Measurements from ENCODE around the gene NARS2.
"Not testable (repeated sequence)": the region's sequence is repeated elsewhere in the genome, so short reads cannot be mapped to it uniquely, and the experiment has no call there.

Gene NARS2, protein sequence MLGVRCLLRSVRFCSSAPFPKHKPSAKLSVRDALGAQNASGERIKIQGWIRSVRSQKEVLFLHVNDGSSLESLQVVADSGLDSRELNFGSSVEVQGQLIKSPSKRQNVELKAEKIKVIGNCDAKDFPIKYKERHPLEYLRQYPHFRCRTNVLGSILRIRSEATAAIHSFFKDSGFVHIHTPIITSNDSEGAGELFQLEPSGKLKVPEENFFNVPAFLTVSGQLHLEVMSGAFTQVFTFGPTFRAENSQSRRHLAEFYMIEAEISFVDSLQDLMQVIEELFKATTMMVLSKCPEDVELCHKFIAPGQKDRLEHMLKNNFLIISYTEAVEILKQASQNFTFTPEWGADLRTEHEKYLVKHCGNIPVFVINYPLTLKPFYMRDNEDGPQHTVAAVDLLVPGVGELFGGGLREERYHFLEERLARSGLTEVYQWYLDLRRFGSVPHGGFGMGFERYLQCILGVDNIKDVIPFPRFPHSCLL

DNA sequence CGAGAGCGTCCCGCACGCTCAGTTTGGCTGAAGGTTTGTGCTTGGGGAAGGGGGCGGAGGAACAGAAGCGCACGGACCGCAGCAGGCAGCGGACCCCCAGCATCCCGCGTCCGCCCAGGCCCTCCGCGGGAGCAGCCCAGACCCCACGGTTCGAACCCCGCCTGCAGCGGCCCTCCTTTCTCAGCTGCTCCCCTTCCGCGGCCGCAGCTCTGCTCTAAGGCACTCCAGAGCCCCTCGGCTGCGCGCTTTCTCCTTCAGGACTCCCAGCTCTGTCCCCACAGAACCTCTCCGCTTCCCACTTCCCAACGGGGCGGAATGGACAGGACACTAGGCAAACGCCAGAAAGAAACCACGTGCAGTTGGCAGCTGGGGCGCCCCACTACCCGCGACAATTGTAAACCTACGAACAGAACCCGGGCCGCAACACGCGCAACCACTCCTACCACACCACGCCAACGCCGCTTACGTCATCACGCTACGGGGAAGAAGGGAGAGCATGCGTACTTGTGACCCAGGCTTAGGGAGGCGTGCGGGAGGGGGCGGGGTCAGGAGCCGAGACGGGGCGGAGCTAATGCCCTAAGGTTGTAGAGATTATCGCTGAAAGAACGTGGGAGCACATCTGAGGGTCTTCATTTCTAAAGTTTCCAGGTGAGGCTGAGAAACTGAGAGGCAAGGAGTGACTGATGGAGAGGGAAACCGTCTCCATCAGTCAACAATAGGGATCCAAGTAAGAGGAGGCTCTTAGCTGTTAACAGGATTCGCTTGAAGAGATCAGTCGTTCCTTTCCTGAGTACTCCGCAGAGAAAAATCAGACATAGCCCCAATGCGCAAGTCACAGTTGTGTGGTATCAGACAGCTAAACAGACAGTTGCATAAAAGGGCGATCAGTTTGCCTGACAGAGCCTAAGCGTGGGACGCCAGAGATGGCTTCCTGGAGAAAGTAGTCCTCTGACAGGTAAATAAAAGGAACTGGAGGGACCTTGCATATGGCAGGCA, at the start of gene NARS2:
Gene NARS2 (minus strand): TSS at position 479 of the 996 bp plus-strand sequence. CDS start 376 bp downstream, at position 103.
- peak; percentile 96 to 98 for DNase-seq (ENCODE audit: low read depth in 2 of 2)

DNA sequence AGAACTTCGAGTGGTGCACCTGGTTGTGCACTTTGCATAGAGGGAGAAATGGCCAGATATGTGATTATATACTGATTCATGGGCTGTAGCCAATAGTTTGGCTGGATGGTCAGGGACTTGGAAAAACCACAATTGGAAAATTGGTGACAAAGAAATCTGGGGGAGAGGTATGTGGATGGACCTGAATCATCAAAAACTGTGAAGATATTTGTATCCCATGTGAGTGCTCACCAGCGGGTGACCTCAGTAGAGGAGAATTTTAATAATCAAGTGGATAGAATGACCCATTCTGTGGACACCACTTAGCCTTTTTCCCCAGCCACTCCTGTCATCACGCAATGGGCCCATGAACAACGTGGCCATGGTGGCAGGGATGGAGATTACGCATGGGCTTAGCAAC, 48.0 kb upstream of the NARS2 start:
- no peak for DNase-seq (ENCODE audit: low read depth in 2 of 2)

DNA sequence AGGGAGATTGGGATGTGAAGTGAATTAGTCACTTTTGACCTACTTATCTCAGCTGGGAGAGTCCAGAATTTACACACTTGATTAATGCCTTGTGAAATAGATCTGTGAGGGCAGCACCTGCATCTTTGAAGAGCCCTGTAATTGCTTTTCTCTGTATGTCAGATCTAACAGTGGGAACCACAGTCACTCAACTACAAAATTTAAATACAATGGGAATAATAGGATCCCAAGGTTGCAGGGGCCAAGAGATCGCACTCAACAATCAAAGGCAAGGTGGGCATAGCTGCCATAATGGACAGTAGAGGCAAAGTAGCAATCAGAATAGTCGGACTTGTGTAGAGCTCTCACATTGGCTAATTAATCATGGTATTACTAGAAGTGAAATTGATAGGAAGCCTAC, 45.5 kb upstream of the NARS2 start:
- no peak for DNase-seq (ENCODE audit: low read depth in 2 of 2)

DNA sequence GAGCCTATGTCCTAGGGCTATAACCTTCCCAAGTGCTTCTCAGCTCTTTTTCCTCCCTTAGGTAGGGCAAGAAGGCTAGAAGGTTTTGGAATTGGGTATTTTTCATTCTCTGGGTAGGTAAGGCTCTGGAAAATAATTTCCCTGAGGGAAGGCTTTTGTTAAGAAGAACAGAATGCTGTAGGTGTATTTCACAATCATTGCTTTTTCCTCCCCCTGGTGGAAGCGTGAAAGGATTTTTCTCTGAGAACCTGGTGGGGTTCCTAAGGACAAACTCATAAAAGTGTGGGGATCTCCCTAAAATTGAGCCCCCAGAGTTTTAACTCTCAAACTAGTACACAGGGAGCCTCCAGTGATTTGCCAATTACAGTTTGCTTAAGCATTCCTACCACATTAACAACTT, 41.1 kb upstream of the NARS2 start:
- no peak for DNase-seq (ENCODE audit: low read depth in 2 of 2)

DNA sequence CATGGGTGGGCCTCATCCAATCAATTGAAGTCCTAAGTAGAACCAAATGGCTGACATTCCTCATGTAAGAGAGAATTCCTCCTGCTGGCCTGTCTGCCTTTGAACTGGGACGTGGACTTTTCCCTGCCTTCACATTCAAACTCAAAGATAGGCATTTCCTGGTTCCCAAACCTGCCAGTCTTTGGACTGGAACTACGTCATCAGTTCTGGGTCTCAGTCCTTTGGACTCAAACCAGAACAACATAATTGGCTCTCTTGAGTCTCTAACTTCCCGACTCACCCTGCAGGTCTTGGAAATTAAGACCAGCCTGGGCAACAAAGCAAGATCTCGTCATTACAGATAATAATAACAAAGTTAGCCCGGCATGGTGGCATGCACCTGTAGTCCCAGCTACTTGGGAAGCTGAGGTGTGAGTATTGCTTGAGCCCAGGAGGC, 38.7 kb upstream of the NARS2 start:
- no peak for DNase-seq (ENCODE audit: low read depth in 2 of 2)

DNA sequence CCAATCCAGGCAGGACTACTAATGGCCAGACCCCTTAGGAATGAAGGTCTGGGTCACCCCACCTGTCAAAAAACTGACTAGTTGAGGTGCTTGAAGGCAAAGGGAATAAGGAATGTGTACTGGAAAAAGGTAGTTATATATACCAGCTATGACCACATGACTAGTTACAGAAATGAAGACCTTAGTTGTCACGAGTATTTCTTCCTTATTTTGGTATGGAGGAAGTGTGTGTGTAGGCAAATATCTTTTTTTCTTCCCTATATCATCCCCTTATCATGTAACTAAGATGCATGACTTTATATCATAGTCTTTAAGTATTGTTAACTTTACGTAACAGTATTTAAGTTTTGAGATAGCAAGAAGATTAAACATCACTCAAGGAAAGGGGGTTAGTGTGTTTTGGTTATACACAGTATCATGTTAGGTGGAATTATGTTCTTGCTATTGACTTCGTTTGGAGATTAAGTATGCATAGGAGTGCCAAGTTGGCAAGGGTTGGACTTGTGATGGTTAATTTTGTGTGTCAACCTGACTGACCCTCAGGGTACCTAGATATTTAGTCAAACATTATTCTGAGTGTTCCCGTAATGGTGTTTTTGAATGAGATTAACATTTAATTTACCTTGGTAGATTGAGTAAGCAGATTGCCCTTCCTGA, 38.2 kb upstream of the NARS2 start:
- no peak for DNase-seq (ENCODE audit: low read depth in 2 of 2)

DNA sequence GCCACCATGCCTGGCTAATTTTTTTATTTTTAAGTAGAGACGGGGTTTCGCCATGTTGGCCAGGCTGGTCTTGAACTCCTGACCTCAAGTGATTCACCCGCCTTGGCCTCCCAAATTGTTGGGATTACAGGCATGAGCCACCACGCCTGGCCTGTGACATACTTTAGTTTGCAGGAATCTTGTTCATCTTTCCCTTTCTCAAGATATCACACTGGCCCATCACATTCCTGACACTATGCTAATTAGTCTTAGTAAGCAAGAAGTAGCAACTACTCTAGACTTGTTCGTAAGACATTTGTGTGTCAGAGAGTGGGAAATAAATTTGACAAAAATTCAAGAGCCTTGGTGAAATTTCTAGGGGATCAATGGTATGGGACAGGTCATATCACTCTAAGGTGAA, 34.7 kb upstream of the NARS2 start:
- not testable (repeated sequence) for DNase-seq (ENCODE audit: low read depth in 2 of 2)

DNA sequence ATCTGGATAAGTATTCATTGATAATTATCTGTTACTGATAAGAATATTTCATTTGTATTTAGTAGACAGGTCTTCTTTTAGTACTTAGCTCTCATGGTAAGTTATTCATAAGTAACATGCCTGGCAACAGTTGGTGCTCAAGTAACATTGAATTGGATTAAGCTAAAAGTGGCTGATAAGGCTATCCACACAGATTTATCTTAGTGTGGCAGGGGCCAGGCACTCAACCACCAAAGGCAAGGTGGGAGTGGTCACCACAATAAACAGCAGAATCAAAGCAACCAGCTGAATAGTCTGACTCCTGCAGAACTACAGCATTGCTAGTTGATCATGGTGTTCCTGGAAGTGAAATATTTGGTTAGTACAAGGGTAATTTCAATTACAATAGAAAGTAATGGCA, 33.0 kb upstream of the NARS2 start:
- no peak for DNase-seq (ENCODE audit: low read depth in 2 of 2)

DNA sequence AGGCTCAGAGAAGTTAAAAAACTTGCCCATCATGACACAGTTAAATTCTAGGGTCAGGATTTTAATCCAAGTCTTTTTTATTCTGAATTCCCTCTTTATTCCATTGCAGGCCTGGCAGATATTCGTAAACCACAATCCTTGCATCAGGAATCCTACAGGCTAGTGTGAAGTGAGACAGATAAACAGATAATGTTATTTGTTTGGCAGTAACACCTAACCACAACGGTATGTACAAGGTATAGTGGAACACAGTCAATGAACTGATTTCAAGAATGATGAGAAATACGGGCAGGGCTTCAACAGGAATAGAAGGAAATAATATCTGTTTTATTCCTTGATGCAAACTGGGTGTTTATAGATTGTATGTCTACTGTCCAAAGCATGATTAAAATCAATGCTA, 32.0 kb upstream of the NARS2 start:
- DNase-seq (ENCODE audit: low read depth in 2 of 2) = no peak

DNA sequence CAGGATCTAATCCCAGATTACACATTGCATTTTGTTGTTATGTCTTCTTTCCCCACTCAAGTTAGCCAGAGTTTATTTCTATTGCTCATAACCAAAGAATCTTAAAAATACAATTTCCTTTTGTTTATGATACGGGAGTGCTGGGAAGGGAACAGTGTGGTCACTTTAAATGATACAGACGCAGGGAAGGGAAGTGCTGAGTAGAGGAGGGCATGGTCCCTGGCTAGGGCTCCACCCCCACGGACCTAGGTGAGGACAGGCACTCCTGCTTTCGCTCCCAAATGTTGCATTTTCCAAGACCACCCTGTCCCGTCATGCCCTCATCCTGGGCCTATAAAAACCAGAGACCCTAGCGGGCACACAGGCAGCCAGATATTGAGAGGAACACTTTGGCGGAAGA, 30.6 kb upstream of the NARS2 start:
- no peak for DNase-seq (ENCODE audit: low read depth in 2 of 2)

DNA sequence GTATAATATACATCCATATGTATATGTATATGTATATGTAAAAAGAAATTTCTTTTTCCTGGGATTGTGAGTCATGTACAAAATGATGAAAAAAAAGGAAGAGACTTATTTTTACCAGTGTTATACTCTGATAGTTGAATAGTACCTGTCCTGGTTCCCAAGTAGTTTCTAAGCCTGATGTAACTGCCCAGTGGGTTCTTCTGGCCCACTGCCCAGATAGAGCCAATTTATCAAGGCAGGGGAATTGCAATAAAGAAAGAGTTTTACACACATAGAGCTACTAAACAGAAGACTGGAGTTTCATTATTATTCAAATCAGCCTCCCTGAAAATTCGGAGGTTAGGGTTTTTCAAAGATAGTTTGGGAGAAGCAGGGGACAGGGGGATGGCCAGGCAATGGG, 29.1 kb upstream of the NARS2 start:
- DNase-seq (ENCODE audit: low read depth in 2 of 2) = no peak

DNA sequence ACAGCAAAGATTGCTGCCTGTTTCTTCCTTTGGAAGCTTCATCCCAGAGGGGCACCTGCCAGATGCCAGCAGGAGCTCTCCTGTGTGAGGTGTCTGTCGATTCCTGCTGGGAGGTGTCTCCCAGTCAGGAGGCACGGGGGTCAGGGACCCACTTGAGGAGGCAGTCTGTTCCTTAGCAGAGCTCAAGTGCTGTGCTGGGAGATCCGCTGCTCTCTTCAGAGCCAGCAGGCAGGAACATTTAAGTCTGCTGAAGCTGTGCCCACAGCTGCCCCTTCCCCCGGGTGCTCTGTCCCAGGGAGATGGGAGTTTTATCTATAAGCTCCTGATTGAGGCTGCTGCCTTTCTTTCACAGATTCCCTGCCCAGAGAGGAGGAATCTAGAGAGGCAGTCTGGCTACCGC, 28.1 kb upstream of the NARS2 start:
- not testable (repeated sequence) for DNase-seq (ENCODE audit: low read depth in 2 of 2)

DNA sequence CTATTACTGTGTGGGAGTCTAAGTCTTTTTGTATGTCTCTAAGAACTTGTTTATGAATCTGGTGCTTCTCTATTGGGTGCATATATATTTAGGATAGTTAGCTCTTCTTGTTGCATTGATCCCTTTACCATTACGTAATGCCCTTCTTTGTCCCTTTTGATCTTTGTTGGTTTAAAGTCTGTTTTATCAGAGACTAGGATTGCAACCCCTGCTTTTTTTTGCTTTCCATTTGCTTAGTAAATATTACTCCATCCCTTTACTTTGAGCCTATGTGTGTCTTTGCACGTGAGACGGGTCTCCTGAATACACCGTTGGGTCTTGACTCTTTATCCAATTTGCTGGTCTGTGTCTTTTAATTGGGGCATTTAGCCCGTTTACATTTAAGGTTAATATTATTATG, 26.4 kb upstream of the NARS2 start:
- not testable (repeated sequence) for DNase-seq (ENCODE audit: low read depth in 2 of 2)

DNA sequence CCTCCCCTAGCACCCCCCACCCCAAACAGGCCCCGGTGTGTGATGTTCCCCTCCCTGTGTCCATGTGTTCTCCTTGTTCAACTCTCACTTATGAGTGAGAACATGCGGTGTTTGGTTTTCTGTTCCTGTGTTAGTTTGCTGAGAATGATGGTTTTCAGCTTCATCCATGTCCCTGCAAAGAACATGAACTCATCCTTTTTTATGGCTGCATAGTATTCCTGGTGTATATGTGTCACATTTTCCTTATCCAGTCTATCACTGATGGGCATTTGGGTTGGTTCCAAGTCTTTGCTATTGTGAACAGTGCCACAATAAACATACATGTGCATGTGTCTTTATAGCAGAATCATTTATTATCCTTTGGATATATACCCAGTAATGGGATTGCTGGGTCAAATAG, 22.9 kb upstream of the NARS2 start:
- not testable (repeated sequence) for DNase-seq (ENCODE audit: low read depth in 2 of 2)

DNA sequence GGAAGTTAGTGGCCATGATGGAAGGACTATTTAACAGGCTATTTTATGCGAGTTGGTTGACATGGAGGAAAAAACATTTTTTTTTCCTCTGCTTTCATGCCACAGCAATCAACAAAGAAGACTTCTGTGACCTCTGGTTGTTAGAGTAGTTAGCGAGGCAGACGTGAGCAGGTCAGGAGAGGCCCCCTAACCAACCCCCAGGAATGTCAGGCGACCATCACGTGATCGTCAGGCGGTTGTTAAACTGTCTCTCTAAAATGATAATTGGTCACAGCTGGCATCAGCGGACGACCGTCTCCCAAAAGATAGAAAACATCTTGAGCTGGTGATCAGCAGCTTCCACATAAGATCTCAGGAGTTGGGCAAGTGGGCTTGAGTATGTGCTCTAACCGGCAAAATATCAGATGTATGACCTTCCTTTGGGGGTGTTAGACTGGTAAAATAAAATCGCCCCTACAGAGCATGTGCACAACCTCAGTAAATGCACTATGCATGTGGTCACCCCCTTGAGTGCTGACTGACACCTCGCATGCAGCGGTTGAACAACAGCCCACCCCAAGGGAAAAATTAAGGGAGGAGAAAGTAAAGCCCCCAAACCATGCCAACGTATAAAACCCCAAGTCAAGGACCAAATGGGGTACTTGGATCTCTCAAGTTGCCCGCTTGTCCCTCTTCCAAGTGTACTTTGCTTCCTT, 20.9 kb upstream of the NARS2 start:
- no peak for DNase-seq (ENCODE audit: low read depth in 2 of 2)

DNA sequence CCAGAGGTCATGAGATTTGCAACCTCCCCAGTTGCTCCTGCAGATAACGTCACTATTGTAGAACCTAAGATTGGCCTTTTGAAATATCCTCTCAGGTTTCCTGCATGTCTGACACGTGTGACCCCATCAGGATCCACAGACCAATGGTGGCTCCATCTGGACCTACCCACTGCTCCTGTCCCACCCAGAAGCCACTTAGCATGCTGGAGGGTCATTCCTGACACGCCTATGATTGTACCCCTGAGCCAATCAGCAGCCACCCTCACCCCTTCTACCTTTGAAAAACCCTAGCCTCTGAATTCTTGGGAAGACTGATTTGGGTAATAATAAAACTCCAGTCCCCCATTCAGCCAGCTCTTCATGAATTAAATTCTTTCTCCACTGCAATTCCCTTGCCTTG, 20.1 kb upstream of the NARS2 start:
- DNase-seq (ENCODE audit: low read depth in 2 of 2) = no peak

DNA sequence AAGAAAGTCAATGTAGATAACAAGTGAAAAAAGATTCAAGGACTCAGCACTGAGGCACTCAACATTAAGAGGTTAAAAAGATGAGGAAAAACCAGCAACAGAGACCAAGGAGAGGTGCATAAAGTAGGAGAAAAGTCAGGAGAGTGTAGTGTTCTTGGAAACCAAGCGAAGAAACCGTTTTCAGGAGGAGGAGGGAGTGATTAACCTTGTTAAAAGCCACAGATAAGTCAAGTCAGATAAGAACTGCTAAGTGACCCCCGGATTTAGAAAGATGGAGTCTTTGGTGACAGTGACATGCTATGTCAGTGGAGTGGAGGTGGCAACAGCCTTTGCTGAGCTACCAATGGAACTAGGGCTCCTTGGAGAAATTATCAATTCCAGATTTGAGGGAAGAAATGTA, 13.9 kb upstream of the NARS2 start:
- no peak for DNase-seq (ENCODE audit: low read depth in 2 of 2)

DNA sequence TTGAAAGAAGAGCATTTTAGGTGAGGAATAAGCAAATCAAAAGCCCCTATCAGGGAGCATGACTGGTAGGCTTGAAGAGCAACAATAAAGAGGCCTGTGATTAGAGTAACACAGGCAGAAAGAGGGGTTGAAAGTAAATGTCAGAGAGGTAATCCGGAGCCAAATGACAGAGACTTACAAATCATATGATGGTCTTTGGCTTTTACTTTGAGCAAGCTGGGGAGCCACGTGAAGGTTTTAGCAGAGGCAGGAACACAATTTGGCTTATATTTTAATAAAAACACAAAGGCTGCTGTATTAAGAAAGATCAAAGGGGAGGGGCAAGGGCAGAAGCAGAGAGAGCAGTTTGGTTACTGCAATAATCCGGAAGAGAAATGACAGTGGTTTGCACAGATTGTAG, 12.8 kb upstream of the NARS2 start:
- no peak for DNase-seq (ENCODE audit: low read depth in 2 of 2)

DNA sequence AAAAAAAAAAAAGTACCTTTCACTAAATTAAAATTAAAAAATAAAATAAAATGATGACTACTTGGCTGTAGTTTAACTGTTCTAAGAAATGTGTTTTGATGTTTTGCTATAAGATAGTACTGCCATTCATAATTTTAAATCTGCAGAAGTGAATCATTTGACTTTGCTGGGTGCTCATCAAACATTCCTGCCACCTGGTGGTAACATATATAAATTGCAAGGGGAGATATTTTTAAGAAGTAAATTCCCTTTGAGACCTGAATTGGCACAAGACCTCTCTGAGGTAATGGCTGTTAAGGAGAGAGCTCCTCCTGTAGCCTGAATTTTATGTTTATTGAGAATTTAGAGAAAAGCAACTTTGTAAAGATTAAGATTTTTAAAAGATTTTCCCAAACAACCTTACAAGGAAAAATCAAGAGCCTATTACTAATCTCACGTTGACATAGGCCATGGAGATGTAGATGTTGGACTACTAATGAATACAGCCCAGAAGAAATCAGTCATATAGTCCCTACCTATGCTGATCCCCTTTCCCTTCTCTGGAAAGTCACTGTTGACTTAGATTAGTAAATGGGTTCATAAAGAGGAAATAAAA, 11.9 kb upstream of the NARS2 start:
- DNase-seq (ENCODE audit: low read depth in 2 of 2) = no peak

DNA sequence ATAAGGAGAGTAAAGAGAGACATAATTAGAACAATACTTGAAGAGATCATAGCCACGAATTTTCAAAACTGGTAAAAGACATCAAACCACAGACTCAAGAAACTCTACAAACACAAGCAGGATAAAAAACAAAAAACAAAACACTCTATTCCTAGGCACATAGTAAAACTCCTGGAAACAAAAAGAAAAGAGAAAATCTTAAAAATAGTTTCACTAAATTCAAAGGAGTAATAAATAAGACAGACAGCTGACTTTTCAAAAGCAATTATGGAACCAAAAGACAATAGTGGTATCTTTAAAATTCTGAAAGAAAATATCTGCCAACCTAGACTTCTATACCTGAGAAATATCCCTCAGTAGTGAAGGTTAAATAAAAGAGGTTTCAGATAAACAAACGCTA, 9.2 kb upstream of the NARS2 start:
- no peak for DNase-seq (ENCODE audit: low read depth in 2 of 2)

DNA sequence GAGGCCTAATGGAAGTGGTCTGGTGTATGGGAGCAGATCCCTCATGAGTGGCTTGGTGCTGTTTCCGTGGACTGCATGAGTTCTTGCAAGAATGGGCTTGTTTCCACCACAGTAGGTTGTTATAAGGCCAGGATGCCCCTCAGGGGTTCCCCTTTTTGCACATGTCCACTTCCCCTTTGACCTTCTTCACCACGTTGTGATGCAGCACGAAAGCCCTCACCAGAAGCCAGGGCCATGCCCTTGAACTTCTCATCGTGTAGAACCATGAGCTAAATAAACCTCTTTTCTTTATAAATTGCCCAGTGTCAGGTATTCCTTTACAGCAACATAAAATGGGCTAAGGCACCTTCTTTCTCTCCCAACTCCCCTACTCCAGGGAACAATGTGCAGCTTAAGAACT, 2.8 kb upstream of the NARS2 start:
- no peak for DNase-seq (ENCODE audit: low read depth in 2 of 2)

Measured in stimulated activated CD4-positive, alpha-beta T cell treated with anti-CD3 and anti-CD28 coated beads, Interleukin-15, amount 100 ng/mL, for 48 hours (primary cell).